Skeletal muscle tissue (tissue), 4 donors: ENCODE results near the gene RGCC. TPM values are rescaled to one million over a fixed set of nuclear protein-coding genes. Genes with fewer than 3 reads are reported as not detected.
"Not testable (repeated sequence)": the region's sequence is repeated elsewhere in the genome, so short reads cannot be mapped to it uniquely, and the experiment has no call there.

Source experiments
- H3K27ac ChIP-seq: one replicate; pipeline ENCODE4 v1.7.0; 2013; ENCODE audit warnings: mild to moderate bottlenecking, low read depth, low read length, inconsistent platforms
- H3K27me3 ChIP-seq, 3 donors: one replicate each; pipeline ENCODE4 v1.7.0; 2013; ENCODE audit warnings: low read length in 3 of 3; ENCODE audit not compliant: control insufficient read depth in 3 of 3, insufficient read depth in 3 of 3
- H3K36me3 ChIP-seq, 3 donors: one replicate each; pipeline ENCODE4 v1.7.0; 2013; ENCODE audit warnings: low read length in 3 of 3; ENCODE audit not compliant: control insufficient read depth in 3 of 3, insufficient read depth in 3 of 3
- H3K4me1 ChIP-seq, 3 donors: one replicate each; pipeline ENCODE4 v1.7.0; 2013; ENCODE audit warnings: low read length in 3 of 3, mild to moderate bottlenecking in 3 of 3; ENCODE audit not compliant: control insufficient read depth in 3 of 3, insufficient read depth in 3 of 3
- H3K4me3 ChIP-seq, 3 donors: one replicate each; pipeline ENCODE4 v1.7.0; 2013; ENCODE audit warnings: low read length in 3 of 3
- H3K9ac ChIP-seq, 3 donors: one replicate each; pipeline ENCODE4 v1.7.0; 2013; ENCODE audit warnings: low read length in 3 of 3, mild to moderate bottlenecking in 3 of 3, moderate library complexity in 2 of 3, low read depth in 1 of 3
- H3K9me3 ChIP-seq, 3 donors: one replicate each; pipeline ENCODE4 v1.7.0; 2013; ENCODE audit warnings: low read length in 3 of 3; ENCODE audit not compliant: control insufficient read depth in 3 of 3
- total RNA-seq: library from RNA; depleted of rRNA; stranded (reverse); fragments of >200 nt; gene quantifications from one replicate; pipeline ENCODE4 v1.2.3, GENCODE V29; 2014
- donor health status: Osteomylitis.

RGCC gene
- total RNA-seq, 1 donor from 2014 or later, result 28.2 TPM

DNA sequence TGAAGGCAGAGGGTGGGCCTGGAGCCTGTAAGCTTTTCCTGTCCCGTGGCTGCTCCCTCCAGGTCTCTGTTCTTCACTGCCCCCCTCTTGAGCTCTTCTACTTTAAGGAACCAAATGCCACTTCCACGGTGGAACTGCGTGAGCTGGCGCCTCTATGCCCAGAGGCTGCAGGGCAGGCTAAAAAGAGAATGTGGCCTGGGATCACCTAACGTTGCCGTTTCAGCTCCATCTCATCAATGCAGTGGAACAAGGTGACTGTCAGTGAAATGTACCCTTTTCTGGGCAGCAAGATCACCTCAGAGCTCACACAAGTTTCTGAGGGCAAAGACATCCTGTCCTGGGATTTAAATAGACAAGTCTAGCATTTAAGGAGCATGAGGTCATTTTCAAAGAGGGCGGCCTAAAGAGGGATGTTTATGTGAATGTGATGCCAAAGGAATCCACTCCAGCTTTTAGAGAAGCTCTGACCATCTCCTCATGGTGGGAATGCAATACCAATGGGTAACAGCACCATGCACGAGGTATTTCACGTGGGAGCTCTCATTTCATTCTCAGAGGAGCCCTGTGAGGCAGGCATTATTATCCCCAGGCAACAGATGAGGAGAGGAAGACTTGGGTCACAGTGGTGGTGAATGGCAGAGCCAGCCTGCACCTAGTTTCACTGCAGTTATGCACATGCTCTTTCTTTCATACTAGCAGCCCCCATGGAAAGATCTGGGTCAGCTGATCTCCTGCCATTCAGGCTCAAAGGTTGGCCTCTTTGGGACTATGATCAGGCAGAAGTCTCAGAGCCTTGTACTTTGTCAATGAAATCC lies 39.3 kb downstream of the RGCC start:
- H3K4me3 ChIP-seq, result no peak overlapping the region
- H3K9ac ChIP-seq, result no peak overlapping the region
- H3K36me3 ChIP-seq, result no peaks in the 10 kb centered on the region
- H3K27me3 ChIP-seq, result no peaks in the 10 kb centered on the region
- no peak overlapping the region for H3K27ac ChIP-seq
- H3K9me3 ChIP-seq, result no peaks in the 10 kb centered on the region
- H3K4me1 ChIP-seq, result peaks cover 2 to 19% (median 7%) of the 10 kb centered on the region in 3 donors

DNA sequence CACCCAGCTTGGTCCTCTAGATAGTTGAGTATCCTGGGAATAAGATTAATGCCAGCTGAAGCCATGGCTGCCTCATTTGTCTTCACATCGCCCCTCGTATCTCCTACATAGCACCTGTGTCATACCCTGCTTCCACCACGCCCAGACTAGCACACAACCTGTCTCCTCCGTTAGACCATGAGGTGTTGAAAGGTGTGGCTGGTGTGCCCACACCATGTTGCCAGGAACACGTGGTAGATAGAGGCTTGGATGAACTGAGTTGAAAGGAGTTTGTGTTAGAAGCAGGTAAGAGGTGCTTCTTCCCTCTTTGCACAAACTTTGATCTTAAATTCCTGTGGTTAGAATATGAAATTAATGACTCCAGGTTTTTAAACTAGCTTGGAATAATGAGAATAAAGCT lies 40.1 kb downstream of the RGCC start:
- H3K4me1 ChIP-seq, result peaks cover 2 to 19% (median 7%) of the 10 kb centered on the region in 3 donors
- no peak overlapping the region for H3K27ac ChIP-seq
- H3K9ac ChIP-seq, result no peak overlapping the region
- H3K9me3 ChIP-seq, result no peaks in the 10 kb centered on the region
- H3K27me3 ChIP-seq, result no peaks in the 10 kb centered on the region
- H3K4me3 ChIP-seq, result no peak overlapping the region
- H3K36me3 ChIP-seq, result no peaks in the 10 kb centered on the region

GRCh38 chr13:41499452-41499851 lies 42.1 kb downstream of the RGCC start:
- Histone ChIP-seq H3K9me3 (no peaks in the 10 kb centered on the region), H3K4me3 (no peak overlapping the region), H3K9ac (no peak overlapping the region), H3K27me3 (no peaks in the 10 kb centered on the region), H3K4me1 (peaks cover 2 to 11% (median 3%) of the 10 kb centered on the region in 3 donors), H3K36me3 (no peaks in the 10 kb centered on the region), H3K27ac (no peak overlapping the region)

DNA sequence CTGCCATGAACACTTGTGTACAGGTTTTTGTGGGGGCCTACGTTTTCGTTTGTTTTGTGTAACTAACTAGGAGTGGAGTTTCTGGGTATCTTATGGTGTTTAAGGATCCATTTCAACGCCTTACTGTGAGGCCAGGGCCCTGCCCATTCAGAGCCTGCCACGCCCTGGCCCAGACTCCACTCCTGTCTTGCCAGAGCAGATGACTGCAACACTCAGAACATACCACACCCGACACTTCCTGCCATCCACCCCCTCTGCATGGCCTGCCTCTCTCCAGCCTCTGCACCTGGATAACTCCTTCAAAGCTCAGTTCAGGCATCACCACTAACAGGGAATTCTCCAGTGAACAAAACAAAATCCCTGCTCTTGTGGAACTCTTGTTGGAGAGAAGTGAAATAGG lies 43.2 kb downstream of the RGCC start:
- H3K9ac ChIP-seq, result no peak overlapping the region
- H3K36me3 ChIP-seq, result no peaks in the 10 kb centered on the region
- H3K4me3 ChIP-seq, result no peak overlapping the region
- no peaks in the 10 kb centered on the region for H3K27me3 ChIP-seq
- no peaks in the 10 kb centered on the region for H3K9me3 ChIP-seq
- peaks cover 2 to 10% (median 3%) of the 10 kb centered on the region in 3 donors for H3K4me1 ChIP-seq
- no peak overlapping the region for H3K27ac ChIP-seq

DNA sequence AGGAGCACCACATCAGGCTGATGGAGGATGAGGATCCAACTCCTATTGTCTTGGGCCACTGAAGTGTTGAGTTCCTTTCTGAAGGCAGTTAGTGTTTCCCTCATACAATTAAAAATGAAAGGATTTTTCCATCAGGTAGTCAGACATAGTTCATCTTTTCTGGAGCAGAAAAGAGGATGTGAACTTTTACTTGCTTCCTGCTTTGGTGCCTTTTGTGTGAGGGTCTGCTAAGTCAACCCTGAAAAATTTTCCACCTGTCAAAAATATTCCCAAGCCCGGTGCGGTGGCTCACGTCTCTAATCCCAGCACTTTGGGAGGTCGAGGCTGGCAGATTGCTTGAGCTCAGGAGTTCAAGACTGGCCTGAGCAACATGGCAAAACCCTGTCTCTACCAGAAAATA lies 43.9 kb downstream of the RGCC start:
- H3K4me3 ChIP-seq, result no peak overlapping the region
- H3K27me3 ChIP-seq, result no peaks in the 10 kb centered on the region
- H3K9me3 ChIP-seq, result no peaks in the 10 kb centered on the region
- H3K4me1 ChIP-seq, result peaks cover 2 to 6% (median 3%) of the 10 kb centered on the region in 3 donors
- H3K27ac ChIP-seq, result no peak overlapping the region
- H3K9ac ChIP-seq, result no peak overlapping the region
- no peaks in the 10 kb centered on the region for H3K36me3 ChIP-seq

- Histone ChIP-seq H3K27me3 (no peaks in the 10 kb centered on the region), H3K4me1 (no peaks in the 10 kb centered on the region), H3K36me3 (no peaks in the 10 kb centered on the region), H3K4me3 (no peak overlapping the region), H3K9ac (no peak overlapping the region), H3K27ac (no peak overlapping the region), H3K9me3 (no peaks in the 10 kb centered on the region)
Measured at GRCh38 chr13:41502031-41502430, 44.7 kb downstream of the RGCC start.

DNA sequence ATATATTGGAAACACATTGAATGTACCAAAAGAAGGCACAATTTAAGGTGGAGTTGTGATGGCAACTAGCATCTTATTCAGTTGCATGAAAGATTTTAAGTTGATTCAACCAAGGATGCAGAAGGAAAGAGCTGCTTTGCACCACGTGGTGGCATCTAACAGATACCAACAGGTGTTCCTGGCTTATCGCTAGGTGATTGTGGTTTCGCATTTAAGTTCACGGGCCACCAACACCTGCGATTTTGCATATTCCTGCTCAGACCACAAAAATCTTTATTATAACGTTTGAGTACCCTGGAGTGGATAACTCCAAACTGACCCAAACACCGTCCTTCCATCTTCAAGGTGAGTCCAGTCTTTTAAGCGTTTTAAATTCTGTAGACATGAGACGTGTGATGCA lies 45.3 kb downstream of the RGCC start:
- Histone ChIP-seq H3K27me3 (no peaks in the 10 kb centered on the region), H3K9ac (no peak overlapping the region), H3K4me3 (no peak overlapping the region), H3K9me3 (no peaks in the 10 kb centered on the region), H3K27ac (no peak overlapping the region), H3K36me3 (no peaks in the 10 kb centered on the region), H3K4me1 (no peaks in the 10 kb centered on the region)

DNA sequence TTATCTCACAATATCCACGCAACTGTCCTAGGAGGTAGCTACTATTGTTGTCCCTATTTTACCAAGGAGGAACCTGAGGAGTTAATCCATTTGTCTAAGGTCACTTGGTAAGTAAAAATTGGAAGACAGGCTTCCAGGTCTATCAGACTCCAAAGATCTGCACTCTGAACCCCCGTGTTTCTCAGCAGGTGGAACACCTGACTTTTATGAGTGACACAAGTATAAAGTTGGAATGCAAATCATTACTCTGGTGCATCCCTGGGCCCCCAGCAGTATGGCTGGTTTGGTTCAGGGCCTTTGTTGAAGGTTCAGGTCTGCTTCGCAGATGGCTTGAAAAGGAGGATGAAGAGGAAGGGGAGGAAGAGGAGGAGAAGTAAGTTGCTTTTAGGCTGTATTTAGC lies 46.0 kb downstream of the RGCC start:
- Histone ChIP-seq H3K4me1 (no peaks in the 10 kb centered on the region), H3K4me3 (no peak overlapping the region), H3K9ac (no peak overlapping the region), H3K36me3 (no peaks in the 10 kb centered on the region), H3K27me3 (no peaks in the 10 kb centered on the region), H3K9me3 (no peaks in the 10 kb centered on the region), H3K27ac (no peak overlapping the region)

- H3K27ac ChIP-seq, H3K4me1 ChIP-seq, H3K27me3 ChIP-seq, H3K4me3 ChIP-seq, H3K9ac ChIP-seq, H3K36me3 ChIP-seq, H3K9me3 ChIP-seq: not testable (repeated sequence)
Measured at GRCh38 chr13:41504657-41505056, 47.3 kb downstream of the RGCC start.

GRCh38 chr13:41505209-41505835 lies 48.0 kb downstream of the RGCC start:
- H3K9ac ChIP-seq, result no peak overlapping the region
- H3K4me3 ChIP-seq, result no peak overlapping the region
- H3K27me3 ChIP-seq, result no peaks in the 10 kb centered on the region
- no peaks in the 10 kb centered on the region for H3K9me3 ChIP-seq
- no peak overlapping the region for H3K27ac ChIP-seq
- no peaks in the 10 kb centered on the region for H3K4me1 ChIP-seq
- no peaks in the 10 kb centered on the region for H3K36me3 ChIP-seq
